Fibroblast of lung (primary cell): ENCODE results near the gene SLC24A3.

ENCODE experiments used
- CTCF ChIP-seq, 2 donors: IDR thresholded peaks in 1 of 2; conservative IDR thresholded peaks in 1 of 2; 1 replicate in 1 of 2; 2 replicates in 1 of 2; pipeline ENCODE4 v1.5.1; 2011 to 2012; ENCODE audit warnings: low read length in 2 of 2, control low read depth in 1 of 2, inconsistent platforms in 1 of 2, low read depth in 1 of 2, mild to moderate bottlenecking in 1 of 2
- EZH2 ChIP-seq: IDR thresholded peaks from 2 replicates; pipeline ENCODE4 v1.5.1; 2012; ENCODE audit warnings: low read length, control low read depth, mild to moderate bottlenecking; ENCODE audit errors: missing control alignments

GRCh38 chr20:19515074-19515473, 302.6 kb downstream of the SLC24A3 start:
- TF ChIP-seq EZH2 (no peak), CTCF (conservative IDR thresholded peaks at IDR 0.05 in 1 of 2, IDR thresholded peaks at IDR 0.05 in 1 of 2; ENCODE audit: low read depth in 1 of 2, low read length in 2 of 2) (no peak)
